Gastrocnemius medialis (tissue), 4 donors: ENCODE measurements around the gene IQGAP2. TPM values are rescaled to one million over a fixed set of nuclear protein-coding genes. Genes with fewer than 3 reads are reported as not detected.

ENCODE experiments used
- ATAC-seq, 2 donors: fragments of 150-250 bp; one replicate each; pipeline ENCODE4 v1.9.1; 2016
- DNase-seq, 2 donors: peaks; one replicate each; pipeline ENCODE4 v3.0.0-alpha.2; 2019
- H3K27ac ChIP-seq, 4 donors: fragments of 200-600 bp; sonication (generic); 1 replicate in 1 of 4; 2 replicates in 3 of 4; pipeline ENCODE4 v1.5.1; 2016 to 2018; ENCODE audit warnings: mild to moderate bottlenecking in 2 of 4, moderate library complexity in 1 of 4
- H3K27me3 ChIP-seq, 3 donors: fragments of 200-600 bp; sonication (generic) in 2 of 3; 1 replicate in 1 of 3; 2 replicates in 2 of 3; pipeline versions ENCODE4 v1.5.1 to v1.6.0; 2016 to 2019; ENCODE audit warnings: mild to moderate bottlenecking in 1 of 3, moderate library complexity in 1 of 3
- H3K36me3 ChIP-seq, 2 donors: fragments of 200-600 bp; sonication (generic) in 1 of 2; one replicate each; pipeline ENCODE4 v1.5.1; 2017 to 2018
- H3K4me1 ChIP-seq, 2 donors: fragments of 200-600 bp; sonication (generic) in 1 of 2; one replicate each; pipeline ENCODE4 v1.5.1; 2016 to 2017; ENCODE audit warnings: mild to moderate bottlenecking in 2 of 2
- H3K4me3 ChIP-seq, 4 donors: fragments of 200-600 bp; sonication (generic) in 3 of 4; 1 replicate in 1 of 4; 2 replicates in 3 of 4; pipeline ENCODE4 v1.5.1; 2016 to 2019; ENCODE audit warnings: mild to moderate bottlenecking in 2 of 4
- H3K9me3 ChIP-seq, 3 donors: fragments of 200-600 bp; sonication (generic) in 2 of 3; 1 replicate in 1 of 3; 2 replicates in 2 of 3; pipeline ENCODE4 v1.5.1; 2016 to 2019
- POLR2A ChIP-seq, 2 donors: fragments of 450-650 bp; IDR thresholded peaks; one replicate each; pipeline ENCODE4 v1.6.1; 2017; ENCODE audit warnings: antibody characterized with exemption in 2 of 2, mild to moderate bottlenecking in 2 of 2, moderate library complexity in 2 of 2
- in situ Hi-C, 4 donors: fragments of 200-750 bp; cut with MboI; loops; one replicate each; pipeline versions ENCODE4 v1.15.0 to v1.8.0; 2017; ENCODE audit warnings: low sequenced_read_pairs in 4 of 4
- intact Hi-C: fragments of 100-400 bp; cut with DNase I; formaldehyde crosslinking; loops from one replicate; pipeline ENCODE4 v1.15.1; 2023; ENCODE audit warnings: low total_unique reads
- total RNA-seq, 4 donors: library from RNA; depleted of rRNA; stranded (reverse); fragments of >200 nt; gene quantifications; one replicate each; pipeline versions ENCODE4 v1.1.0 to v1.2.3, GENCODE V29; 2016
- TF ChIP-seq, protein P1 (sequence below), 5 experiments: fragments of 450-650 bp in 3 of 5; fragments of 200-600 bp in 2 of 5; sonication (generic) in 2 of 5; IDR thresholded peaks in 4 of 5; conservative IDR thresholded peaks in 1 of 5; 1 replicate in 4 of 5; 2 replicates in 1 of 5; pipeline ENCODE4 v1.5.1; 2016 to 2019; ENCODE audit warnings: antibody characterized with exemption in 5 of 5, mild to moderate bottlenecking in 3 of 5, moderate library complexity in 3 of 5

Gene IQGAP2
- total RNA-seq, 4 donors from 2014 or later = 1.5 to 6.8 (median 2.5) TPM

DNA sequence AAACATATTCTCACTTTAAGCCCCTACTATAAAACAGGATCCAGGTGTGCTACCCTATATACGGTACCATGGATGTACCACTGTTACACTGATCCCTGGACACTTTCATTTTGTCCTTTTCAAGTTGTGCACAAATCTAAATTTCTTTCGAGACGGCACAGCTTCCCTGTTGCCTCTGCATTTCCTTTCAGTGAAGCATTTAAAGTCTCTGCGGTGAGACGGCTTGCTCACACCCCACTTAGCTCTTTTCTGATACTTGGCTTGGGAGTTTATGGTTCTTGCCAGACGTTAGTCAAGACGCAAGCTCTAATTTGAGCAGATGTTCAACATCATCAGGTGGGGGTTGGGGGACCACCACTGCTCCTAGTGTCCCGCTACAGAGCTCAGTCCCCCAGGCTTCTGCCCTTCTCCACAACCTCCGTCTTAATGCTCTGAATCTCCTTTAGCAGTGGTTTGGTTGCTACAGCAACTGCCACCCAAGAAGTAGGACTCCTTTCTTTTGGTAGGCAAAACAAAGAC, 204.3 kb downstream of the IQGAP2 start:
- Histone ChIP-seq H3K27me3 (no peaks in the 10 kb centered on the region), H3K27ac (no peak overlapping the region), H3K4me1 (no peaks in the 10 kb centered on the region), H3K36me3 (no peaks in the 10 kb centered on the region), H3K4me3 (no peak overlapping the region), H3K9me3 (no peaks in the 10 kb centered on the region)
- TF ChIP-seq, protein P1, sequence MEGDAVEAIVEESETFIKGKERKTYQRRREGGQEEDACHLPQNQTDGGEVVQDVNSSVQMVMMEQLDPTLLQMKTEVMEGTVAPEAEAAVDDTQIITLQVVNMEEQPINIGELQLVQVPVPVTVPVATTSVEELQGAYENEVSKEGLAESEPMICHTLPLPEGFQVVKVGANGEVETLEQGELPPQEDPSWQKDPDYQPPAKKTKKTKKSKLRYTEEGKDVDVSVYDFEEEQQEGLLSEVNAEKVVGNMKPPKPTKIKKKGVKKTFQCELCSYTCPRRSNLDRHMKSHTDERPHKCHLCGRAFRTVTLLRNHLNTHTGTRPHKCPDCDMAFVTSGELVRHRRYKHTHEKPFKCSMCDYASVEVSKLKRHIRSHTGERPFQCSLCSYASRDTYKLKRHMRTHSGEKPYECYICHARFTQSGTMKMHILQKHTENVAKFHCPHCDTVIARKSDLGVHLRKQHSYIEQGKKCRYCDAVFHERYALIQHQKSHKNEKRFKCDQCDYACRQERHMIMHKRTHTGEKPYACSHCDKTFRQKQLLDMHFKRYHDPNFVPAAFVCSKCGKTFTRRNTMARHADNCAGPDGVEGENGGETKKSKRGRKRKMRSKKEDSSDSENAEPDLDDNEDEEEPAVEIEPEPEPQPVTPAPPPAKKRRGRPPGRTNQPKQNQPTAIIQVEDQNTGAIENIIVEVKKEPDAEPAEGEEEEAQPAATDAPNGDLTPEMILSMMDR (IDR thresholded peaks at IDR 0.05 in 4 of 5, conservative IDR thresholded peaks at IDR 0.05 in 1 of 5) = no peak
- TF ChIP-seq POLR2A (IDR thresholded peaks at IDR 0.05) = no peak
- ATAC-seq (no peak), DNase-seq (no peak)
- intact Hi-C loops (no loop called here), in situ Hi-C loops (loop anchor here in 3 of 4 donors (10.0 to 25.0 kb wide), 3 partner anchors 157 to 405 kb away; no protein-coding TSS in a partner anchor)

DNA sequence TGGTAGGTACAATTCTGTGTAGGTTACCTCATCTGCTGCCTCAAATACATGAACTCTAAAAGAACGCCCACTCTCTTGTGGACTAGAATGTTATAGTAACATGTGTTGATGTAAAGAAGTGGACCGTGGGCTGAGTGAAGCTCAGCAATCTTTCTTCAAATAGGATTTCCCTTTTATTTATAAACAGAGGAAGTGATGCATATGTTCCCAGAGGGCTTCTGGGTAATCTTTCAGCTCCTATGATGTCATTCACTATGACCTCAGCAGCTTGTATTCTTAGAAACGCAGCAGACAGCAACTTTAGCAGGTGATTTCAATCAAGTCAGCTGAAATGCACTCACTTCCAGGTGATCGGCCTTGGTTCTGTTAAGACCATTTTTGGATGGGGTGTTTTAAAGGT, 205.7 kb downstream of the IQGAP2 start:
- ATAC-seq (no peak), DNase-seq (no peak)
- TF ChIP-seq, protein P1 (IDR thresholded peaks at IDR 0.05 in 4 of 5, conservative IDR thresholded peaks at IDR 0.05 in 1 of 5) = no peak
- TF ChIP-seq POLR2A (IDR thresholded peaks at IDR 0.05) = no peak
- intact Hi-C loops = no loop called here
- in situ Hi-C loops = loop anchor here in 3 of 4 donors (10.0 to 25.0 kb wide), 3 partner anchors 156 to 403 kb away; no protein-coding TSS in a partner anchor
- H3K4me1 ChIP-seq = no peaks in the 10 kb centered on the region
- no peak overlapping the region for H3K4me3 ChIP-seq
- no peaks in the 10 kb centered on the region for H3K27me3 ChIP-seq
- no peaks in the 10 kb centered on the region for H3K36me3 ChIP-seq
- H3K9me3 ChIP-seq = no peaks in the 10 kb centered on the region
- no peak overlapping the region for H3K27ac ChIP-seq

DNA sequence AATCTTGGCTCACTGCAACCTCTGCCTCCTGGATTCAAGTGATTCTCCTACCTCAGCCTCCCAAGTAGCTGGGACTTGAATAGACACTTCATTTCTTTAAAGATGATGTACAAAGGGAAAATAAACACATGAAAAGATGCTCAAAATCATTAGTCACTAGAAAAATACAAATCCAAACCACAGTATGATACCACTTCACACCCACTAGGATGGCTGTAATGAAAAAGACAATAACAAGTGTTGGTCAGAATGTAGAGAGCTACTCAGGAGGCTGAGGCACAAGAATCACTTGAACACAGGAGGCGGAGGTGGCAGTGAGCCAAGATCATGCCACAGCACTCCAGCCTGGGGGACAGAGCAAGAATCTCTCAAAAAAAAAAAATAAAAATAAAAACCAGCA, 207.1 kb downstream of the IQGAP2 start:
- H3K9me3 ChIP-seq = no peaks in the 10 kb centered on the region
- TF ChIP-seq POLR2A (IDR thresholded peaks at IDR 0.05) = no peak
- TF ChIP-seq, protein P1 (IDR thresholded peaks at IDR 0.05 in 4 of 5, conservative IDR thresholded peaks at IDR 0.05 in 1 of 5) = no peak
- H3K27ac ChIP-seq = no peak overlapping the region
- no peak overlapping the region for H3K4me3 ChIP-seq
- no peaks in the 10 kb centered on the region for H3K36me3 ChIP-seq
- H3K27me3 ChIP-seq = no peaks in the 10 kb centered on the region
- no peaks in the 10 kb centered on the region for H3K4me1 ChIP-seq
- intact Hi-C loops = no loop called here
- DNase-seq (no peak), ATAC-seq (no peak)
- in situ Hi-C loops = loop anchor here in 1 of 4 donors (25.0 kb wide), 1 partner anchor 402 kb away; no protein-coding TSS in a partner anchor

DNA sequence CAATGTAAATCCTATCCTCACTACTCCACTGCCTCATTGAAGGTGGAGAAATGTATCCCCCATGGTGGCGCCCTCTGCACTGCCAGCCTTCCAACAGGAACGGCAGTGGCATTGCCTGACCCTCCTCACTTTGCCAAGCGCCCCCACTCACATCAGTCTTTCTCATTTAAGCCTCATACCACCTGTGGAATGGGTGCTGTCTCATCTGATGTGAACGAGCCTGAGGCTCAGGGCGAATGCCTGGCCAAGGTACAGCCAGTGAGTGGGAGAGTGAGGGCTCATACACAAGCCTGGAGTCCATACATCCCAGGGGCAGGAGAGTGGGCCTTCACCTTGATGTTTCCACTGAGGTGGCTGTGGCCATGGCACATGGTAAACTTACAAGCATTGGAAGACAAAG, 209.9 kb downstream of the IQGAP2 start:
- Histone ChIP-seq H3K27ac (no peak overlapping the region), H3K9me3 (no peaks in the 10 kb centered on the region), H3K4me3 (no peak overlapping the region), H3K27me3 (no peaks in the 10 kb centered on the region), H3K36me3 (no peaks in the 10 kb centered on the region), H3K4me1 (no peaks in the 10 kb centered on the region)
- DNase-seq (no peak), ATAC-seq (no peak)
- TF ChIP-seq, protein P1 (IDR thresholded peaks at IDR 0.05 in 4 of 5, conservative IDR thresholded peaks at IDR 0.05 in 1 of 5) = no peak
- no peak for TF ChIP-seq POLR2A (IDR thresholded peaks at IDR 0.05)
- in situ Hi-C loops = loop anchor here in 1 of 4 donors (25.0 kb wide), 1 partner anchor 399 kb away; no protein-coding TSS in a partner anchor
- intact Hi-C loops = no loop called here
